GM12865 (cell line): ENCODE measurements around the gene MEA1.
A peak's percentile ranks its signal among the peaks of the same experiment; 100 is the strongest.

Experiments used
- DNase-seq: peaks from one replicate; pipeline ENCODE4 v3.0.0; 2010; ENCODE audit warnings: low read depth
- H3K4me3 ChIP-seq: 2 replicates; pipeline ENCODE4 v1.5.1; 2011; ENCODE audit warnings: mild to moderate bottlenecking, low read depth, low read length, control low read depth
- CTCF ChIP-seq: IDR thresholded peaks from 2 replicates; pipeline ENCODE4 v1.5.1; 2011; ENCODE audit warnings: low read length, control low read depth, low read depth, inconsistent platforms; ENCODE audit not compliant: insufficient read depth; ENCODE audit errors: missing control alignments

The MEA1 gene

DNA sequence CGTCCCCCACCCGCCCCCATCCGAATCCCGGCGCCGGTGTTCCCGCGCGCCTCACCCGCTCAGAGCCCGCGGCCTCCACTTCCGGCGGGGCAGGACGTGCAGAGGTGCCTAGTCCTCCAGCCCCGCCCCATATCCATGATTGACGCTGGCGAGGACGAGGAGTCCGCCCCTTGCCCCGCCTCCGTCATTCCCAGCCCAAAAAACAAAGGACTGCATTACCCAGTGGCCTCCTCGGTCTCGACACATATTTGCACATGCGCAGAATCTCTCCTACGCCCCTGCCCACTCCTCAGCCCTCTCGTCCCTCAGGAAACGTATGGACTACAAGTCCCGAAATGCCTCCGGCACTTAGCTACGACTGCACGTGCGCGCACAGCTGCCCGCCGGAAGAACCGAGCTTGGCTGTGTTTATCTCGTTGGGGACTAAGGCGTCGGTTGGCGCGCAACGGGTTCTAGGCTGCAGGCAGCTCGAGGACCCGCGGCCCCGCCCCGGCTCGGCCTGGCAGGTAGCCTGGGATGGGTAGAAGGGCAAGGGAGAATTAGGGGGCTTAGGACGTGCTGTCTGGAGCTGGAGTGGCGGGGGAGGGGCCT is at the start of gene MEA1, which contains the start of gene KLHDC3:
TSS of gene MEA1 (minus strand) at position 104 of the 591 bp plus-strand sequence. CDS start 133 bp downstream, outside the sequence.
TSS of gene KLHDC3 (plus strand) at position 407 of the 591 bp plus-strand sequence. CDS start 2,944 bp downstream, outside the sequence.
- H3K4me3 ChIP-seq: peak within 1 kb of the TSS; percentile 94
- DNase-seq: peak; percentile 100
- no peak for TF ChIP-seq CTCF

DNA sequence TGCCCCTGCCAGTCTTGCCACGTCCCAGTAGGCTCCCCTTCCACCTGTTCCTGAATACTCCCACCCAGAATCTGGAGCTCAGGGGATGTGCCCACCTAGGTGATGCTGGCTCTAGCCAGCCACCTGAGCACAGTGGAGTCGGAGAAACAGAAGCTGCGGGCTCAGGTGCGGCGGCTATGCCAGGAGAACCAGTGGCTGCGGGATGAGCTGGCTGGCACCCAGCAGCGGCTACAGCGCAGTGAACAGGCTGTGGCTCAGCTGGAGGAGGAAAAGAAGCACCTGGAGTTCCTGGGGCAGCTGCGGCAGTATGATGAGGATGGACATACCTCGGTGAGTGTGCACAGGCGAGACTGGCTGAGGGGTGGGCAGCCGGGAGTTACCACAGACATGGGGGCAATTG is 49.1 kb upstream of the MEA1 start:
- H3K4me3 ChIP-seq: no peak overlapping the region
- TF ChIP-seq CTCF: no peak
- DNase-seq: no peak

DNA sequence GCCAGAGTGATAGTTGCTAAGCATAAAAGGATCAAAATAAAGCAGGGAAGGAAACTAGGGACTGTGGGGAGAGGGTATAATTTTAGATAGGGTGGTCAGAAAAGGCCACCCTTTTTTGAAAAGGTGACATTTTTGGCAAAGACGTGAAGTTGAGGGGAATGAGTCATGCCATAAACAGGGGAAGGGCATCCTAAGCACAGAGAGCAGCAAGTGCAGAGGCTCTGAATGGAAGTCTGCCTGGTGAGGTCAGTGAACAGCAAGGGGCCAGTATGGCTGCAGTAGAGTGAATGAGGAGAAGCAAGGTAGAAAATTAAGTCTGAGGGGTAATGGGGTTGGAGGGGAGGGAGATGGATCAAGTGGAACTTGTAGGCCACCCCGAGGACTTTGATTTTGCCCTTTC is 48.1 kb upstream of the MEA1 start:
- TF ChIP-seq CTCF: no peak
- H3K4me3 ChIP-seq: no peak overlapping the region
- DNase-seq: no peak

GRCh38 chr6:43060755-43061633 is 47.2 kb upstream of the MEA1 start:
- no peak for TF ChIP-seq CTCF
- DNase-seq: no peak
- no peak overlapping the region for H3K4me3 ChIP-seq

DNA sequence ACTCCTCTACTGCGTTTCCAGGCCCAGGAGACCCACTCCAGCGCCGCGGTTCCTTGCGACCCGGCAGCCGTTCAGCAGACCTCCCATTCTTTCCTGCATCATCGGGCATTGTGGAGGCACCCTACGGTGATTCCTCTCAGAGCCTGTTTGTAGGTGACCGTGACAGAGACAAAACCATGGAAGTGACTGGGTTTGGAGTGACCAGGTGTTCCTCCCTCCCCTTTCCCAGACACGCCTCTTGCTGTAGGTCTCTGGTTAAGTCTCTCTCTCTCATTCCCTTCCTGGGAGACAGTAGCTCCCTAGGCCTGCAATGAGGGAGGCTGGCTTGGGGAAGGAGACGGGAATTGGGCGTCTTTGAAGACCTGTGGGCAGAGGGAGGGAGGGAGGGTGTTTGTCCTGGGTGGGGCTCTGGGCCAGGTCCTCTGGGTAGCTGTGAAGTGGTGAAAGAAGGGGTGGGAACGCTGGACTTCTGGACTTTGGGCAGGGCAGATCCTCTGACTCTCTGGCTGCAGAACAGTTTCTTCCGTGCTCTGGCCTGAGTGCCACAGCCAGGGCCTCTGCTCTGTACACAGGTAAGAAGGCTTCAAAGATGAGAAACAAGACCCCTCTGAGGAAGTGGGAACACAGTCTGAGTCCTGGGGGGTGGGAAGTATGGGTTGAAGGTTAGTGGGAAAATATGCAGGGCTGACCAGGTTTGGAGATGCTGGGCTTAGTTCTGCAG is 46.4 kb upstream of the MEA1 start:
- H3K4me3 ChIP-seq: peak overlapping the region; percentile 65
- no peak for TF ChIP-seq CTCF
- DNase-seq: no peak

GRCh38 chr6:43059168-43060033 is 45.7 kb upstream of the MEA1 start, which contains the start of the genes KLC4 and MRPL2:
Gene KLC4, plus strand, starts transcription at chr6:43059631. Its CDS starts 1,705 bp downstream, at chr6:43061336.
Gene MRPL2, minus strand, starts transcription at chr6:43059434. Its CDS starts 53 bp downstream, at chr6:43059381.
- H3K4me3 ChIP-seq: peak within 1 kb of the TSS; percentile 93
- no peak for TF ChIP-seq CTCF
- DNase-seq: peak; percentile 98
